ENCODE results near the gene GAL3ST2.
"Not testable (repeated sequence)": the region's sequence is repeated elsewhere in the genome, so short reads cannot be mapped to it uniquely, and the experiment has no call there.

Gene GAL3ST2

GRCh38 chr2:241809383-241810306, 33.0 kb downstream of the GAL3ST2 start:
- DNase-seq = no peak

GRCh38 chr2:241810307-241811200, 33.9 kb downstream of the GAL3ST2 start:
- DNase-seq = no peak

GRCh38 chr2:241811201-241811951, 34.8 kb downstream of the GAL3ST2 start:
- DNase-seq = no peak

GRCh38 chr2:241811952-241812729, 35.5 kb downstream of the GAL3ST2 start:
- no peak for DNase-seq

GRCh38 chr2:241812730-241813643, 36.4 kb downstream of the GAL3ST2 start:
- no peak for DNase-seq

- no peak for DNase-seq
Observed at GRCh38 chr2:241813644-241814392, 37.2 kb downstream of the GAL3ST2 start.

GRCh38 chr2:241814393-241814642, 37.7 kb downstream of the GAL3ST2 start:
- DNase-seq = no peak

GRCh38 chr2:241814643-241815476, 38.2 kb downstream of the GAL3ST2 start:
- no peak for DNase-seq

GRCh38 chr2:241815477-241816430, 39.1 kb downstream of the GAL3ST2 start:
- DNase-seq = no peak

GRCh38 chr2:241816431-241817121, 40.0 kb downstream of the GAL3ST2 start:
- no peak for DNase-seq

GRCh38 chr2:241817126-241817820, 40.7 kb downstream of the GAL3ST2 start:
- no peak for DNase-seq

- DNase-seq = not testable (repeated sequence)
Observed at GRCh38 chr2:241817821-241818215, 41.2 kb downstream of the GAL3ST2 start.

GRCh38 chr2:241818229-241818942, 41.8 kb downstream of the GAL3ST2 start:
- DNase-seq = no peak

GRCh38 chr2:241818943-241819270, 42.3 kb downstream of the GAL3ST2 start:
- no peak for DNase-seq

- not testable (repeated sequence) for DNase-seq
Observed at GRCh38 chr2:241819947-241820624, 43.5 kb downstream of the GAL3ST2 start.

Data from activated CD4-positive, alpha-beta T cell treated with anti-CD3 and anti-CD28 coated beads, Interleukin-2, Interleukin-6, amounts not matched to agents 100 ng/mL and 50 ng/mL, durations not matched to agents 16 hours and 8 hours (primary cell).